Measurements from ENCODE around the gene CABP7. TPM values are rescaled to one million over a fixed set of nuclear protein-coding genes. Genes with fewer than 3 reads are reported as not detected.

Gene CABP7
- total and polyA plus RNA-seq, 7 donors: 0.03 to 0.07 (median 0.04) TPM; not detected in 4

- no peak for TF ChIP-seq CTCF (IDR thresholded peaks at IDR 0.05)
- H3K27me3 ChIP-seq (ENCODE audit: insufficient read depth in 3 of 3, low read length in 2 of 3): peaks cover 0 to 2% (median 0%) of the 10 kb centered on the region in 3 donors
- DNase-seq (no peak), ATAC-seq (no peak)
- H3K36me3 ChIP-seq (ENCODE audit: insufficient read depth in 1 of 2, low read depth in 1 of 2): no peaks in the 10 kb centered on the region
- H3K4me1 ChIP-seq: peaks cover 16% of the 10 kb centered on the region
- no peak overlapping the region for H3K27ac ChIP-seq
- no peak overlapping the region for H3K4me3 ChIP-seq
- 36 to 56% (median 38%) methylated on average over 9 of the region's 9 CpGs for WGBS, 3 donors
- no peaks in the 10 kb centered on the region for H3K9me3 ChIP-seq
- intact Hi-C loops (cut with DNase I): no loop called here
Observed at GRCh38 chr22:29700900-29701154, 19.0 kb upstream of the CABP7 start.

GRCh38 chr22:29701155-29701999 lies 18.4 kb upstream of the CABP7 start:
- intact Hi-C loops (cut with DNase I): no loop called here
- no peaks in the 10 kb centered on the region for H3K36me3 ChIP-seq (ENCODE audit: insufficient read depth in 1 of 2, low read depth in 1 of 2)
- peaks cover 0 to 2% (median 0%) of the 10 kb centered on the region in 3 donors for H3K27me3 ChIP-seq (ENCODE audit: insufficient read depth in 3 of 3, low read length in 2 of 3)
- no peak overlapping the region for H3K27ac ChIP-seq
- no peak for ATAC-seq
- no peak overlapping the region for H3K4me3 ChIP-seq
- peaks cover 16% of the 10 kb centered on the region for H3K4me1 ChIP-seq
- DNase-seq: no peak
- 40 to 53% (median 43%) methylated on average over 14 of the region's 14 CpGs for WGBS, 3 donors
- H3K9me3 ChIP-seq: no peaks in the 10 kb centered on the region
- no peak for TF ChIP-seq CTCF (IDR thresholded peaks at IDR 0.05)

GRCh38 chr22:29702000-29702930 lies 17.5 kb upstream of the CABP7 start:
- intact Hi-C loops (cut with DNase I): no loop called here
- Histone ChIP-seq H3K36me3 (ENCODE audit: insufficient read depth in 1 of 2, low read depth in 1 of 2) (no peaks in the 10 kb centered on the region), H3K27ac (peak overlapping the region; percentile 8), H3K4me3 (no peak overlapping the region), H3K27me3 (ENCODE audit: insufficient read depth in 3 of 3, low read length in 2 of 3) (peaks cover 0 to 2% (median 0%) of the 10 kb centered on the region in 3 donors), H3K9me3 (no peaks in the 10 kb centered on the region), H3K4me1 (peaks cover 16% of the 10 kb centered on the region)
- 32 to 42% (median 32%) methylated on average over 14 of the region's 14 CpGs for WGBS, 3 donors
- ATAC-seq (peak; percentile 25 to 47 (median 32)), DNase-seq (no peak)
- no peak for TF ChIP-seq CTCF (IDR thresholded peaks at IDR 0.05)

GRCh38 chr22:29702931-29703501 lies 16.8 kb upstream of the CABP7 start:
- Histone ChIP-seq H3K36me3 (ENCODE audit: insufficient read depth in 1 of 2, low read depth in 1 of 2) (no peaks in the 10 kb centered on the region), H3K27ac (peak overlapping the region; percentile 8), H3K9me3 (no peaks in the 10 kb centered on the region), H3K4me1 (peaks cover 16% of the 10 kb centered on the region), H3K27me3 (ENCODE audit: insufficient read depth in 3 of 3, low read length in 2 of 3) (peaks cover 0 to 3% (median 0%) of the 10 kb centered on the region in 3 donors), H3K4me3 (no peak overlapping the region)
- 35 to 41% (median 36%) methylated on average over 14 to 19 of the region's 19 CpGs for WGBS, 3 donors
- ATAC-seq: peak; percentile 81 to 89 (median 86)
- DNase-seq: peak; percentile 65 to 78
- no peak for TF ChIP-seq CTCF (IDR thresholded peaks at IDR 0.05)
- intact Hi-C loops (cut with DNase I): no loop called here

Data from psoas muscle (tissue), 8 donors.